HG03159 (cell line): ENCODE data around the gene UST.
"Not testable (repeated sequence)": the region's sequence is repeated elsewhere in the genome, so short reads cannot be mapped to it uniquely, and the experiment has no call there.

Source experiments
- ATAC-seq: cut with Tn5 transposase; IDR thresholded peaks from one replicate; pipeline ENCODE4 v1.9.1; 2021; ENCODE audit warnings: mild to moderate bottlenecking, moderate library complexity; ENCODE audit not compliant: unreplicated experiment

UST gene

DNA sequence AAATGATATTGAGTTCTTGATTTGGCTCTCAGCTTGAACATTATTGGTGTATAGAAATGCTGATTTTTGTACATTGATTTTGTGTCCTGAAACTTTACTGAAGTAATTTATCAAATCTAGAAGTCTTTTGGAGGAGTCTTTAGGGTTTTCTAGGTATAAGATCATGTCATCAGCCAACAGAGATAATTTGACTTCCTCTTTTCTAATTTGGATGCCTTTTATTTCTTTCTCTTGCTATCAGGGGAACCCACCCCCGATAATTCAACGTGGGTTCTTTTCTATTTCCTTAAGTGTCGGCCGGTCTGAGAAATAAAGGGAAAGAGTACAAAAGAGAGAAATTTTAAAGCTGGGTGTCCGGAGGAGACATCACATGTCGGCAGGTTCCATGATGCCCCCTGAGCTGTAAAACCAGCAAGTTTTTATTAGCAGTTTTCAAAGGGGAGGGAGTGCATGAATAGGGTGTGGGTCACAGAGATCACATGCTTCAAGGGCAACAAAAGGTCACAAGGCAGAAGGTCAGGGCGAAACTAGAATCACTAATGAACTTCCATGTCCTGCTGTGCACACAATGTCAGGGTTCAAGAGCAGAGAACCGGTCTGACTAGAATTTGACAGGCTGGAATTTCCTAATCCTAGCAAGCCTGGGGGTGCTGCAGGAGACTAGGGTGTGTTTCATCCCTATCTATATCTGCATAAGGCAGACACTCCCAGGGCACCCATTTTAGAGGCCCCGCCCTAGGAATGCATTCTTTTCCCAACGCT, 17.6 kb downstream of the UST start:
- not testable (repeated sequence) for ATAC-seq

DNA sequence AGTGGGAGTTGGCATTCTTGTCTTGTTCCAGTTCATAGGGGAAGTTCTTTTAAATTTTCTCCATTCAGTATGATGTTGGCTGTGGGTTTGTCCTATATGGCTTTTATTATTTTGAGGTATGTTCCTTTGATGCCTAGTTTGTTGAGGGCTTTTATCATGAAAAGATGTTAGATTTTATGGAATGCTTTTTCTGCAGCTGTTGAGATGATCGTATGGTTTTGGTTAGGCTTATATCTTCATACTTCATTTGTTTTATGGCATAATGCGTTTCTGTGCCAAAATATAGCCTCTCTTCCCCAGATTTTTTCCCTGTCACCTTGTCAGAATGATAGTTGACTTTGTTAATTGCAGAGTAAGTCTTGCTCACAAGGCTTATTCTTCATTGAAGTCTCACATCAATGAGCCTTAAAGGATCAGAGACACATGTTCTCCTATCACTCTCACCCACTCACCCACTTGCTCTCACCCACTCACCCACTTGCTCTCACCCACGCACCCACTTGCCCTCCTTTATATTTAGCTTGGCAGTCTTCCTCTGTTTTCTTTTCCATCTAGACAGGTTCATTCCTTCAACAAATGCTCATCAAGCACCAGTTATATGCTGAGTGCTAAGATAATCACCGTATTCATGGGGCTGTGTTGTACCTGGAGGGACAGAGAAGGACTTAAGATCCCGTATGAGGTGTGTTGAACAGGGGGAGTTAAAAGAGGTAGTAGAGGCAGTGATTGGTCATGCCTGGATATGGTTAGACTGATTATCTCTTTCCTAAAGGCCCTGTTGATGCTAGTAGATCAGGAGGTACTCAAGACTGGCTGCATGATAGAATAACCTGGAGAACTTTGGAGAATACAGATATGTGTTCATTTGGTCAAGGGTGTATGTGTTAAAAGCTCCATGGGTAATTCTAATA, 19.3 kb downstream of the UST start:
- no peak for ATAC-seq

DNA sequence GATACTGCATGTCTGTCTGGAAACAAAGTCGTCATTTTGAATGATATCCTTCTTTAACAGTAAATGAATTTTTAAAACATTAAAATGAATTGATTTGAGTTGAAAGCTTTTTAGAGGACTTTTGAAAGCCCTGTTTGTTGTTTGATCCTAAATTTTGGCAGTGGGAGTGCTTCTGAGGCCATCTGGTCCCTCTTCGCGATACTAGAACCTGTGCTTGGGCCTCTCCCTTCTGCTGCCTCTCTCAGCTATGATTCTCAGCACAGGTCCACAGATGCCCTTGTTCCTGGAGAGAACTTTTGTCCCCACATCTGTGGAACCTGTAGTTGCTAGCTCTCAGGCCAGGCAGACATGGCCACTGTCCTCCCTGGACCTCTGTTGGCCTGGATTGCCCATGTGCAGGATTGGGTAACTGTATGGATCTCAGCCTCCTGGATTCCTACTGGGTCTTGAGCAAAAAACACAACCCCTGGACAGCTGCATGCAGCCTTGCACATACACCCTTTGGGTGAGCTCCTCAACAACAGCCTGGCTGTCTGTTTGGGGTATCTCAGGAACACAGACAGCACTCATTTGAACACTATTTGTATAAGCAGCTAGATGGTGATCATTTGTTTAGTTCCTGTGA, 21.9 kb downstream of the UST start:
- ATAC-seq = no peak

DNA sequence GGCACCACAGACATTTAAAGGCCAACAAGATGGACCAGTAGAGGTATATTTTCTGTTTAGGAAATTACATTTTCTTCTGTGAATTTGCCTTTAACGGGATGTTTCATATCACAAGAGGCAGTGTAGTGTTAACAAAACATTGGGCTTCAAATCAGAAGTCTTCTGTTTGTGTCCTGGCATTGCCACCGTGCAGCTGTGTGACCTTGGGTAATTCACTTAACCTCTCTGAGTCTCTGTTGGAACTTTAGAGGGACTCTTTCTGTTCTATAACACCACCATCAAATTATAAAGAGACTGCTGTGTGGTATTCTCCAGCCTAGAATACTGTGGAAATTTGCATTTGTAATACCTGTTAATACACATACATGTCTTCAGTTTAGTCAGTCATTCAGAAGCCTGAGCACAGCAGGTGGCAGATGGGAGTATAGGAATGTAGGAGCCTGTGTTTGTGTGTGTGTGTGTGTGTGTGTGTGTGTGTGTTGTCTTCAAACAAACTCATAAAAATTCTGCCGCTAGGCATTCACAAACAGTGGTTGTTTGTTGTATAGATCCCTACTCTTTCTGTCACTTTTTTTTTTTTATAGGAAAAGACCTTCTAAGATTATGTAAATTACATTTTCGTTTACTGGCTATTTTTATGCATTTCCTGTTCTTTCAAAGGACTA, 22.6 kb downstream of the UST start:
- ATAC-seq = no peak

DNA sequence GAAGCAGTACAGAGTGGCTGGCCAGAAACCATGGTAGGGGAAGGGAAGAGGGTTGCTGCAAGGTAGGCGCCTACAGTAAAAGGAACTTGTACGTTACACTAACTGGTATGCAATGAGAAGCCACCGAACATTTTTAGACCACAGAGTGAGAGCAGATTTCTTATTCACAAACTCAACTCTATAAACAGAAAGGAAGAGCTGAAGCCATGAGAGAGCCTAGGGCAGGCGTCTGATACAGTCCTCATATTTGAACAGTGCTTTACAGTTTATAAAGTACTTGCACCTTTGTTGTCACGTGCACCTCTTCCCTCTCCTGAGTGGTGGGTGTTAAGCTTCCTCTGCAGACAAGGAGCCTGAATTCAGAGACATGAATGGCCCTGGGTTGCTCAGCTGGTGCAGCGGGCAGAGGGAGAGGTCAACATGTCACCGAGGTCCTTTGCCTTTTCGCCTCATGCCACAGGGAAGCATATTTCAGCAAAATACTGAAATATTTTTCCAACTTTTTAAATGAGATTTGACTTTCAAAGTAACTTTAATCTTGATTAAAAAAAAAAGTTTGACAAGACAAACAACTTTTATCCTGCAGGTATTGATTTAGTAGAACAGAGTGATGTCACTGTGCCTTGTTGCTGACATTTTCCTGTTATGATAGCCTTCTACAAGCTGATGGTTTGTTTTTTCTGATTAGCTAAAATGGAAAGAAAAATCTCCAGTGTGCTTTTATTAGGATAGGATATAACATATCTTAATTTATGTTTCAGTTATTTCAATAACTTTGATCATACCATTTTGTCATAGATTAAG, 23.8 kb downstream of the UST start:
- no peak for ATAC-seq

DNA sequence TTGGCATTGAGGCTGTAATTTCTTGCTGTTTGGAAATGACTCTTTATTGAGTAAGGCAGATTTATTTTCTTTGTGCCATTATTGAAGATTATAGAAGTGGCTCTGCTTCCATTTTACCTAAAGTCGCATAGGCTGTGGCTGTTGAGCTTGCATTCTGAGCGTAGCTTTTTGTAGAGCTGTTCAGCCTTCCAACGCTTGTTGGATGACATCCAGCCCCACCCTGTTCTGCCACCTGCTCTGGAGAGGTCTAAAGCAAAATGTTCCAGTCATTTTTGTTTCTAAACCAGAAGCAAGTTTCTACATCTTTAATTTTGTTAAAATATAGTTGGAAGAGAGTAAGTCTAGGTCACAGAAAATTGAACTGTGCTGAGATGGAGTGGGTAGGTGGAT, 24.4 kb downstream of the UST start:
- no peak for ATAC-seq

DNA sequence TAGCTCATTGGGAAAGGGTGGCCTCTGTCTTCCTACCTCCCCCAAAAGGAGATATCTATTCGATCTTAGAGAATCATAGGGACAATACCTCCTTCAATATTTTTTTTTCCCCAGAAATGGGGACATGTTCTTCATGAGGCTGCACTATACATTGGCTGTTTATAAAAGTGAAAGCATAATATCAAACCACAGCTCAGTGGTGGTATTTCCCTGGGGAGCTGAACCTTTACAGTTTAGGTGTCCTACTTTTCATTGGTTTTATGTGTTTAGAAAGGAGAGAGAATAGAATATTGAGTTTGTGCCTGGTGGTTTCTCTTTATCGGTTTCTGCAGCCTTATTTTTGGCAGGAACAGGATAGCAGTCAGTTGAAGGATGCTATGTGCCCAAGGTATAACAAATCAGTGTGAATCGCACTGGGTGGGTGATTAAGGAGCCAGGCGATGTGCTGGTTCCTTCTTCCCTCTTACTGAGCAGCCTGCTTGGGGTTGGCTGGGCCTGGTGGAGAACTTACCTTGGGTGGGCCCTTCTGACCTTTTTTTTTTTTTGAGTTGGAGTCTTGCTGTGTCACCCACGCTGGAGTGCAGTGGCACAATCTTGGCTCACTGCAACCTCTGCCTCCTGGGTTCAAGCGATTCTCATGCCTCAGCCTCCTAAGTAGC, 25.2 kb downstream of the UST start:
- ATAC-seq = no peak

DNA sequence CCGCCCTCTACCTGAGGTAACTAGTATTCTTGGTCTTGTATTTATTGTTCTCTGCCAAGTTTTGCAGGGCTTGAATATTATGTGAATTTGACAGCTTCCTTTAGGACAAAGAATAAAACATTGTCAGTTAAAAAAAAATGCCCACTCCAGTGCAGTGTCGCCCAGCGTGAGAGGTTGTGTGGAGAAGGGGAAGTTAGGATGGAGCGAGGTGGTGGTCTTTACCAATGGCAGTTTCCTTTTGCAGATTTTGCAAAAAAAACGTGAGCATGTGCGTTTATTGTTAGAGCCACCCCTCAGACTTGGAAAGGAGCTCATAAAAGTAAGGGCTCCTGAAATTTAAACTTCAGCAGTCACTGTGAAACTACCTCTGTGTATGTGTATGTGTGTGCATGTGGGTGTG, 28.3 kb downstream of the UST start:
- ATAC-seq = no peak

DNA sequence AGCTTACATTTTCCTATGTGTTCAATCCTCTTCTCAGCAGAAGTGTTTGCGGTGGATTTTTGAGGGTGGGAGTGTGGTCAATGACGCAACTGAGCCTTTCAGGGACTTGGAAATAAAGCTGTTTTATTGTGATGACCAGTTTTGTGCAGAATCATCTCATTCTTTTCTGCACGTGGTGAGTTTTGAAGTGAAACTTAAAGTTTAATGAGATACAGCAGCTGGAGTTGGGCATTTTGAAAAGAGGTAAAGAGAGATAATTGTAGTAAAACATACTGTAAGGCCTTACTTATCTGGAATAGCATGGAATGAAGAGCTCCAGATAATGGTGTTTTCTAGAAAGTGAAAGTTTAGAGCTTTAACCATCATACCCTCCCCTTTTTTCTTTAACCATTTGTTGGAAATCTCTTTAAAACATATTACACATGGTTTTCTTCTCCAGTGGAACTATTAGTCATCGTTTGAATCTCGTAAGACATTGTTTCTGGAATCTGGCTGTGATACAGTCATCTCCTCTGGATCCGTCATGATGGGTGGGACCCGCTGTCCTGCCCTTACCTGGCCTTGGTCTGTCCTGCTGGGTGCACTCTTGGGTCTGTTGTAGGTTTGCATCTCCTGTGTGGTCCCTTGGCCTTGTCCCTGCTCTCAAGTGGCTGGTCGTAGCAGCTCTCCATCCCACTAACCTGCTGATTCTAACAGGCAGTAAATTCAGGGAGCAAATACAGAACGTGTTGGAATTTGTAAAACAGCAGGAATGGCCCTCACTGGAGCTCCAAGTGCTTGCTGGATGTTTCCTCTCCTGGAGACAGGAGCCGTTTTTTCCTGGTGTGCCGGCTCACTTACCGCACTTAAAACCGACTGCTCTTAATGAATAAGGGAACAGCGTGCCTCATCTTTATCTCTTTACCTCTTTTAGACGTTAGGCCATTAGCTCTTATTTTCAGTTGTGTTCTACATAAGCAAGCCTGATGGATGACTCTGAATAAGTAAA, 29.8 kb downstream of the UST start:
- ATAC-seq = no peak

DNA sequence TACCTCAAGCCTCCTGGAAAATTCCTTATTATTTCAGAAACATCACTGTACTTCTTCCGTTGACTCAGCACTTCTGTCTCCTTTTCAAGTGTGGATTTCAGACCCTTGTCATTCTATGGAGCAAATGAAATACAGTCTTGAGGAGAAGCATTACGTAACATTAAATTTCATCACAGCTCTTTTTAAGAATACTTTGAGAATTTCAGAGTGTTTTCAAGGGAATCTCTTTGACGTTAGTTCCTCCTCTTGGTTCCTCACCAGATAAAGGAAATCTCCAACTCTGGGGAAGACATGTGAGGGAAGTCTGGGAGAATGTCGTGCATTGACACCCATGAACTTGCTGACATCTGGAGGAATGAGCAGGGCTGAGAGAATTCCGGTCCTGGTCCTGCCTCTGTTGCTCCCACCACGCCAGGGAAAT, 32.3 kb downstream of the UST start:
- ATAC-seq = no peak

DNA sequence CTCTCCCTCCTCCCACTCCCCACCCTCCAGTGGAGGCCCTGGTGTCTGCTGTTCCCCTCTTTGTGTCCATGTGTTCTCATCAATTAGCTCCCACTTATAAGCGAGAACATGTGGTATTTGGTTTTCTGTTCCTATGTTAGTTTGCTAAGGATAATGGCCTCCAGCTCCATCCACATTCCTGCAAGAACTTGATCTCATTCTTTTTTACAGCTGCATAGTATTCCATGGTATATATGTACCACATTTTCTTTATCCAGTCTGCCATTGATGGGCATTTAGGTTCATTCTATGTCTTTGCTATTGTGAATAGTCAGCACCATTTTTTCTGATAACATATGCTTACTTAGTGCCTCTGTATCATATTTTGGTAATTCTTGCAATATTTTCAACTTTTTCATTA, 33.6 kb downstream of the UST start:
- not testable (repeated sequence) for ATAC-seq

DNA sequence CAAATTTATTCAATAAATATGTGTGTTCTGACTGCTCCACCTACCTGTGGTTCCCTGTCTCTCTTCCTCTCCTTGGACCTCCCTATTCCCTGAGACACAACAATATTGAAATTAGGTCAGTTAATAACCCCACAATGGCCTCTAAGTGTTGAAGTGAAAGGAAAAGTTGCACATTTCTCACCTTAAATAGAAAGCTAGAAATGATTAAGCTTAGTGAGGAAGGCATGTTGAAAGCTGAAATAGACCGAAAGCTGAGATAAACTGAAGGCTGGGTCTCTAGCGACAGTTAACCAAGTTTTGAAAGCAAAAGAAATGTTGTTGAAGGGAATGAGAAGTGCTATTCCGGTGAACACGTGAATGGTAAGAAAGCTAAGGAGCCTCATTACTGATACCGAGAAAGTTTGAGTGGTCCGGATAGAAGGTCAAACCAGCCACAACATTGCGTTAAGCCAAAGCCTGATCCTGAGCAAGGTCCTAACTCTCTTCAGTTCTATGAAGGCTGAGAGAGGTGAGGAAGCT, 34.1 kb downstream of the UST start:
- peak; percentile 88 for ATAC-seq

DNA sequence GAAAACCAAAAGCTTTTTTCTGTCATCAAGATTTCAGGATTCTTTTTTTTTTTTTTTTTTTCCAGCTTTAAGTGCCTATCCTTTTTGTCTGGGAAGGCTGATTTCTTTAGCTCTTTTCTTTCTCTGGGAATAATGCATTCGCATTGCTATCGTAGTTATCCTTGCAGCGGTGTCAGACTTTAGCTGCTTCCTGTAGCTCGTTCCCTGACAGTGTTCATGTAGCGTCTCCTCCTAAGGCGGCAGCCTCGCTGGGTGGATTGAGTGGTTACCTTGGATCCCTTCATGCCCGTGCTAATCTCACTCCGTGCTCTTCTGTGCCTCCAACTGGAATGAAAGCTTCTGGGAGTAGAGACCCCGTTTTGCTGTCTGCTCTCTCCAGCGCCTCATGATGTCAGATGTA, 43.1 kb downstream of the UST start:
- ATAC-seq = no peak

DNA sequence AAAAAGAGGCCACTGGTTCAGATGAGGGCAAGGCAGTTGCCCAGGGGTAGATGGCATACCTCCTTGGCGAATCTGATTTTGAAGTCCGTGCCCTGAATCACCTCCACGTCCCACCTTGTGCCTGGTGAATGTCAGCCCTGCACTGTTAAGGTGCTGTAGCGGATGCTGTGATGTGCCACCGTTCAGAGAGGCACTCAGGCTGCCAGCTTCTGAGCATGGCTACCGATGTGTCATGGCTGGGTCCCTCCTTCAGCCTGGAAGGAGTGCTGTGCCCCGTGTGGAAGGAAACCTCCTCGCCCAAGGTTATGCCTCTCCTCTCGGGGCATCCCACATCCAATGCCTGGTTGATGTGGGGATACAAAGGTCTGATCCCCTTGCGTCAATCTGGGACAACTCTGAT, 43.6 kb downstream of the UST start:
- no peak for ATAC-seq

DNA sequence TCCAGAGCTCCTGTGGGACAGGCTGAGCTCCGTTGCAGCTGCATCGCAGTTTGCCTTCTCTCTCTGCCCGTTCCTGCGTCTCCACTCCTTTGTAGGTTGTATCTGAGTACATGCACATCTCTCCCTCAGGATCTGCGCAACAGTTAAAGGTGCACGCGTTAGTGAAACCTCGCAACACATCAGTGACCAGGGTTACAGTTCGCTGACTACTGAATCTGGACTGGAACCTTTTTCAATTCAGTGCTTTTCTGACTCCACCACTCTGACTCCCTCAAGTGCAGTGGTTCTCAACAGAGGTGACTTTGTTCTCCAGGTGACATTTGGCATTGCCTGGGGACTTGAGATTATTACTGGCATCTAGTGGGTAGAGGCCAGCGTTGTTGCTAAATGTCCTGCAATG, 44.0 kb downstream of the UST start:
- ATAC-seq = peak; percentile 60

DNA sequence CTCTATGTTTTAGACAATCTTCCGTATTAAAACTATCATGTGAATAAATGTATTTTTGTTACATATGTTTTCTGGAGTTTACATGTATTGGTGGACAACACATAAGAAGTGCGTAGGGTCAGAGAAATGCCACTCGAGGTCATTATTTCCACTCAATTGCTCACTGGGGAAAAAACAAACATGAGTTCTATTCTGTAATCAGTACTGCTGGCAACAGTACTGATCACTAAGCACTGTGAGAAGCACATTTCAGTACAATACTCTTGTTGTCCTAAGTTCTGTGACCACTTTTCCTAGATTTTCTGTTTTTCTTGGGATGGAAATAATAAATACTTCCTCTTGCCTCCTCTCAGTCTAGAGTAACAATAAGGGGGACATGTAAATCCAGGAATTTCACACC, 44.5 kb downstream of the UST start:
- no peak for ATAC-seq

DNA sequence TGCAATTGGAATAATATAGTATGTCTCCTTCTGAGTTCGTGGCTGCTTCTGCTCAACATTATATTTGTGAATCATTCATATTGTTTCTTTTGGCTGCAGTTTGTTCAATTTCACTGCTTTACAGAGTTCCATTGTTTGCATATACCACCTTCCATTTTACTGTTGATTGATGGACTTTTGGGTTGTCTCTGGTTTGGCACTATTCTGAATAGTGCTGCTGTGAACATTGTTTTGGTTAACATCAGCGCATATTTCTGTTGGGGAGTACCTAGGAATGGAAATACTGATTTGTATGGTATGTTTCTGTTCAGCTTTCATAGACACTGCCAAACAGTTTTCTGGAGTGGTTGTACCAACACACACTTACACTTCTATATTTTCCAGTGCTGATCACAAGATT, 46.9 kb downstream of the UST start:
- no peak for ATAC-seq

DNA sequence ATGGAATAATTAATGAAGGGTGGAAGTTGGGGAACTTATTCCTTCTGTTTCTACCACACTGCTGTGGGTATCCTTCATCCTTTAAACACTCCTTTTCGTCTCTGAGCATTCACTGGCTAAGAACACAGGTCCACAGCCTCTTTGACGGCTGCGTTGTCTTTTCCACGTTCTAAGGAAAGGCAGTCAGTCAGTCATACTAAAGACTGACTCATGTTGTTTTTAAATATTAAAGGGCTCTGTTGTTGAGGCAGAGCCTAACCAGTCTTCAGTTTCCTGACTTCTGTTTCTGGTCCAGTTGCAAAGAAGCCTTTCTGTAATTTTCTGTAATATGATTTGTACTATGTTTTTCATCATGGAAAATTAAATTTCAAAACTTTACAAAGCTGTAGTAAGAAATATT, 48.0 kb downstream of the UST start:
- no peak for ATAC-seq
